Measurements from ENCODE around the gene WWOX. TPM values are rescaled to one million over a fixed set of nuclear protein-coding genes. Genes with fewer than 3 reads are reported as not detected.

WWOX gene
- total RNA-seq, 1 donor from 2014 or later = 43.2 TPM

DNA sequence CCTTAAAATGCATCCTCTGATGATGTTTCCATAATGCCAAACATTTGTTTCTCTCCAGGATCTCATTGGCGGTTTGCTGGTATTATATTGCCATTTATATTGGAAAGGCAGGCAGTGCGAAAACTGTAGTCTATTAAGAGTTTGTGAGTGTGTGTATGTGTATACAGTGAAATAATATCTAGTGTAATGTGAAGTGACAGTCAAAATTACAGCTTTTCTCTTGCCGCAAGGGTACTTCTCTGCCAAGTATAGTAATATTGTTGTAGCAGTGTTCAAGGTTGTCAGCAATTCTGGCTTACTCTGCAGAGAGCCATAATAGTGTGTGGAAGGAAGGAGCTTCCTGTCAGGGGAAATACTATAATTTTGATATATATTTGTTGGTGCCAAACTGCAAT lies 178.6 kb downstream of the WWOX start:
- Mint-ChIP-seq H3K9me3 (ENCODE audit: low read depth) (peaks cover 7% of the 10 kb centered on the region), H3K27ac (no peak overlapping the region), H3K36me3 (ENCODE audit: insufficient read depth) (peaks cover 8% of the 10 kb centered on the region), H3K4me1 (ENCODE audit: low read depth) (peaks cover 2% of the 10 kb centered on the region), H3K4me3 (ENCODE audit: low read depth) (no peak overlapping the region), H3K27me3 (peaks cover 8% of the 10 kb centered on the region)
- DNase-seq (ENCODE audit: low spot score, unreplicated experiment) = no peak
- TF ChIP-seq, protein P1, sequence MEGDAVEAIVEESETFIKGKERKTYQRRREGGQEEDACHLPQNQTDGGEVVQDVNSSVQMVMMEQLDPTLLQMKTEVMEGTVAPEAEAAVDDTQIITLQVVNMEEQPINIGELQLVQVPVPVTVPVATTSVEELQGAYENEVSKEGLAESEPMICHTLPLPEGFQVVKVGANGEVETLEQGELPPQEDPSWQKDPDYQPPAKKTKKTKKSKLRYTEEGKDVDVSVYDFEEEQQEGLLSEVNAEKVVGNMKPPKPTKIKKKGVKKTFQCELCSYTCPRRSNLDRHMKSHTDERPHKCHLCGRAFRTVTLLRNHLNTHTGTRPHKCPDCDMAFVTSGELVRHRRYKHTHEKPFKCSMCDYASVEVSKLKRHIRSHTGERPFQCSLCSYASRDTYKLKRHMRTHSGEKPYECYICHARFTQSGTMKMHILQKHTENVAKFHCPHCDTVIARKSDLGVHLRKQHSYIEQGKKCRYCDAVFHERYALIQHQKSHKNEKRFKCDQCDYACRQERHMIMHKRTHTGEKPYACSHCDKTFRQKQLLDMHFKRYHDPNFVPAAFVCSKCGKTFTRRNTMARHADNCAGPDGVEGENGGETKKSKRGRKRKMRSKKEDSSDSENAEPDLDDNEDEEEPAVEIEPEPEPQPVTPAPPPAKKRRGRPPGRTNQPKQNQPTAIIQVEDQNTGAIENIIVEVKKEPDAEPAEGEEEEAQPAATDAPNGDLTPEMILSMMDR (IDR thresholded peaks at IDR 0.05; ENCODE audit: unreplicated experiment) = no peak

DNA sequence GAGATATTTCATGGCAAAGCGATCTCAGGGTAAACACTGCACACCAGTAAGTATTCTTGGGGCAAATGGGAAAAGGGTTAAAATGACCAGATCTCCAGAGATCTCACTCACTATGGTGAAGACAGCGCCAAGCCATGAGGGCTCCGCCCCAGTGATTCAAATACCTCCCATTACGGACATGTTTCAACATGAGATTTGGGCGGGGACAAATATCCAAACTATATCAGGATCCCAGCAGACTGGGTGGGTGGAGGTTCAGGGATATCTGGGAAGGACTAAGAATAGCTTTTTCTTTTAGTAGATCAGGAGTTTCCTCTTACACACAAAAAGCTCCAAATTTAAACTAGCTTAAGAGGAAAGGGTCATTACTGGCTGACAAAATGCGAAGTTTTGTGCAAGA lies 181.7 kb downstream of the WWOX start:
- Mint-ChIP-seq H3K27ac (no peak overlapping the region), H3K9me3 (ENCODE audit: low read depth) (no peaks in the 10 kb centered on the region), H3K36me3 (ENCODE audit: insufficient read depth) (peaks cover 3% of the 10 kb centered on the region), H3K27me3 (no peaks in the 10 kb centered on the region), H3K4me3 (ENCODE audit: low read depth) (no peak overlapping the region), H3K4me1 (ENCODE audit: low read depth) (peaks cover 2% of the 10 kb centered on the region)
- no peak for DNase-seq (ENCODE audit: low spot score, unreplicated experiment)
- TF ChIP-seq, protein P1 (IDR thresholded peaks at IDR 0.05; ENCODE audit: unreplicated experiment) = no peak

DNA sequence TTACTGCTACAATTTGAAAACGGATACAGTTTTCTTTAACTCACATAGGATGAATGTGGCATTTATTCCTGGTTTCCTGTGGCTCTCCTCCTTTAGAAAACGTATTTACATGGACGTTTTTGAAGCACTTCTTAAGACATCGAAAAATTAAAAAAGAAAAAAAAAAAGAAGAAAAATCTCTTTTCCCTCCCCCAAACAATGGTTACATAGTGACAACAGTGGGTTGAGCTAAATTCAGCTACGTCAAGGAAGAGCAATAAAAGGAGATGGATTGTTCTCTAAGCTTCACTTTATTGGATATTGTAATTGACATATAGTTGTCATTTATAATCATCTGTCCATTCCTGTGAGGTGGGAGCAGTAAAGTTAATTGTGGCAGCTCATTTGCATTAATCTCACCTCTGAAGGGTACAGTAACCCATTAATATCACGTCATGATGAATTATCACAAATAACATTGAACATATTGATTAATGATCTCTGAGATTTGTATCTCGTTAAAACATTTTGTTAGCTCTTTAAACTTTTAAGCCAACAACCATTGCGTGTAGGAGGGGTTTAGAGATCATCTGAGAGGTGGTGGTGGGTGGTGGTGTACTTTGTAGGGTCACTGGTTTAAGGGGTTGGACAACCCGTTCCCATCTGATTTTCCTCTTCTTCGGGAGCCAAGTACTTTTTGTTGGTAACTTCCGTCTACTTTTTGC lies 184.2 kb downstream of the WWOX start:
- TF ChIP-seq, protein P1 (IDR thresholded peaks at IDR 0.05; ENCODE audit: unreplicated experiment) = no peak
- Mint-ChIP-seq H3K36me3 (ENCODE audit: insufficient read depth) (peaks cover 3% of the 10 kb centered on the region), H3K4me3 (ENCODE audit: low read depth) (no peak overlapping the region), H3K27me3 (no peaks in the 10 kb centered on the region), H3K9me3 (ENCODE audit: low read depth) (no peaks in the 10 kb centered on the region), H3K4me1 (ENCODE audit: low read depth) (peaks cover 7% of the 10 kb centered on the region), H3K27ac (no peak overlapping the region)
- DNase-seq (ENCODE audit: low spot score, unreplicated experiment) = no peak

DNA sequence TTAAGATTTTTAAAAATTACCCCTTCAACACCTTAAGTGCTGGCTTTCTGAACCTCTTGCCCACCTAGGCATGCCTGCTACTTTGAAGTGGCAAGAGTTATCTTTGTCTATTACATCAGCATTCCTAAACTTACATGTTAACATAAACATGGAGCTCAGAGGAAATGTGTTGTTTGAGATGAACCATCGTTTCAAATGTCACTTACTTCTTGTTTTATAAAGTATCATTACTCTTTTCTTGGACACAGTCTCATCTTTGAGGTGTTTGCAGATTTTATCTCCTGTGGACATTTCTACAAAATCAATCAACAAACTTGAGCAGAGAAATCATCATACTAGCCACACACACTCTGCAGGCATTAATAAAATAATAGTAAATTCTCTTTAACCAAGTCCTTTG lies 184.9 kb downstream of the WWOX start:
- Mint-ChIP-seq H3K27me3 (no peaks in the 10 kb centered on the region), H3K4me1 (ENCODE audit: low read depth) (peaks cover 14% of the 10 kb centered on the region), H3K9me3 (ENCODE audit: low read depth) (no peaks in the 10 kb centered on the region), H3K36me3 (ENCODE audit: insufficient read depth) (peaks cover 3% of the 10 kb centered on the region), H3K4me3 (ENCODE audit: low read depth) (no peak overlapping the region), H3K27ac (peak overlapping the region; percentile 43)
- no peak for DNase-seq (ENCODE audit: low spot score, unreplicated experiment)
- TF ChIP-seq, protein P1 (IDR thresholded peaks at IDR 0.05; ENCODE audit: unreplicated experiment) = no peak

DNA sequence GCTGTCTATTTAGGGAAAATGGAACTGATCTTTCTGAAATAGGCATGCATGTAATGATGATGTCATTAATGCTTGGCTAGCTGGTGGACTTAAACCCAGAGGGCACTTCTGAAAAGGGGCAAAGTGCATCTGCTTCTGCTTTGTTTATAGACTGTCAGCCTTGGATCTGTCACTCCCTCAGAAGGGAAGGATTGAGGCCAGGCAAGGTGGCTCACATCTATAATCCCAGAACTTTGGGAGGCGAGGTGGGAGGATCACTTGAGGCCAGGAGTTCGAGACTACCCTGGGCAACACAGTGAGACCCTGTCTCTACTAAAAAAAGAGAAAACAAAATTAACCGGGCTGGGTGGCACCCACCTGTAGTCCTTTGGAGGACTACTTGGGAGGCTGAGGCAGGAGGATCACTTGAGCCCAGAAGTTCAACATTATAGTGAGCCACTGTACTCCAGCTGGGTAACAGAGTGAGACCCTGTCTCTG lies 185.5 kb downstream of the WWOX start:
- DNase-seq (ENCODE audit: low spot score, unreplicated experiment) = no peak
- no peaks in the 10 kb centered on the region for H3K27me3 Mint-ChIP-seq
- H3K4me1 Mint-ChIP-seq (ENCODE audit: low read depth) = peaks cover 17% of the 10 kb centered on the region
- H3K4me3 Mint-ChIP-seq (ENCODE audit: low read depth) = no peak overlapping the region
- TF ChIP-seq, protein P1 (IDR thresholded peaks at IDR 0.05; ENCODE audit: unreplicated experiment) = no peak
- peaks cover 3% of the 10 kb centered on the region for H3K36me3 Mint-ChIP-seq (ENCODE audit: insufficient read depth)
- H3K27ac Mint-ChIP-seq = peak overlapping the region; percentile 35
- no peaks in the 10 kb centered on the region for H3K9me3 Mint-ChIP-seq (ENCODE audit: low read depth)
